ENCODE measurements around the gene ZNF747. TPM values are rescaled to one million over a fixed set of nuclear protein-coding genes. Genes with fewer than 3 reads are reported as not detected.
"Not testable (repeated sequence)": the region's sequence is repeated elsewhere in the genome, so short reads cannot be mapped to it uniquely, and the experiment has no call there.

The ZNF747 gene
- total RNA-seq, 2 experiments from 2014 or later, result 10.6 to 10.7 TPM

GRCh38 chr16:30528799-30529457, 5.7 kb downstream of the ZNF747 start:
- Mint-ChIP-seq H3K27ac (peak overlapping the region; percentile 57), H3K36me3 (ENCODE audit: low read depth) (peaks cover 21% of the 10 kb centered on the region), H3K27me3 (no peaks in the 10 kb centered on the region), H3K9me3 (no peaks in the 10 kb centered on the region), H3K4me1 (peaks cover 46% of the 10 kb centered on the region), H3K4me3 (no peak overlapping the region)
- ChIA-PET POLR2A (interaction anchor here (1.0 to 3.9 kb wide), 6 partner anchors 19 to 99 kb away, joined by 3 to 20 read pairs (median 10); partner anchors contain the start of genes DCTPP1, ZNF688, ZNF764 and ZNF785), CTCF (interaction anchor here (0.9 to 4.2 kb wide), 5 partner anchors 29 to 99 kb away, joined by 3 to 18 read pairs (median 4); partner anchors contain the start of genes DCTPP1, ZNF688 and ZNF764)
- no peak for DNase-seq

- H3K27ac Mint-ChIP-seq, result peak overlapping the region; percentile 67
- peak overlapping the region; percentile 78 for H3K4me3 Mint-ChIP-seq
- ChIA-PET CTCF (interaction anchor here (0.8 to 4.2 kb wide), 6 partner anchors 8 to 102 kb away, joined by 3 to 18 read pairs (median 4); partner anchors contain the start of genes DCTPP1, ZNF688, ZNF747 and ZNF764), POLR2A (interaction anchor here (0.6 to 3.9 kb wide), 17 partner anchors 8 to 131 kb away, joined by 3 to 20 read pairs (median 4); partner anchors contain the start of genes DCTPP1, FBRS, ITGAL and ZNF688)
- no peaks in the 10 kb centered on the region for H3K9me3 Mint-ChIP-seq
- H3K4me1 Mint-ChIP-seq, result peaks cover 40% of the 10 kb centered on the region
- no peak for DNase-seq
- no peaks in the 10 kb centered on the region for H3K27me3 Mint-ChIP-seq
- H3K36me3 Mint-ChIP-seq (ENCODE audit: low read depth), result peaks cover 17% of the 10 kb centered on the region
Observed at GRCh38 chr16:30527635-30528178, 7.0 kb downstream of the ZNF747 start.

GRCh38 chr16:30526823-30527634, 7.6 kb downstream of the ZNF747 start:
- ChIA-PET CTCF (interaction anchor here (0.8 to 4.2 kb wide), 4 partner anchors 9 to 102 kb away, joined by 4 to 18 read pairs (median 6); partner anchors contain the start of genes ZNF747 and ZNF764), POLR2A (interaction anchor here (0.6 to 3.9 kb wide), 15 partner anchors 9 to 132 kb away, joined by 3 to 15 read pairs (median 4); partner anchors contain the start of genes DCTPP1, FBRS, ITGAL and ZNF688)
- peak overlapping the region; percentile 78 for H3K4me3 Mint-ChIP-seq
- H3K27ac Mint-ChIP-seq, result peak overlapping the region; percentile 67
- H3K27me3 Mint-ChIP-seq, result no peaks in the 10 kb centered on the region
- peaks cover 40% of the 10 kb centered on the region for H3K4me1 Mint-ChIP-seq
- H3K9me3 Mint-ChIP-seq, result no peaks in the 10 kb centered on the region
- peaks cover 19% of the 10 kb centered on the region for H3K36me3 Mint-ChIP-seq (ENCODE audit: low read depth)
- DNase-seq, result peak; percentile 97

GRCh38 chr16:30526137-30526822, 8.4 kb downstream of the ZNF747 start, which contains the start of gene ZNF768:
Gene ZNF768, minus strand, starts transcription at chr16:30526566. Its CDS starts 153 bp downstream, at chr16:30526413.
- peak within 1 kb of the TSS; percentile 67 for H3K27ac Mint-ChIP-seq
- no peaks in the 10 kb centered on the region for H3K9me3 Mint-ChIP-seq
- ChIA-PET CTCF (interaction anchor here (0.9 to 1.2 kb wide), 4 partner anchors 9 to 103 kb away, joined by 3 to 8 read pairs (median 5); partner anchors contain the start of genes DCTPP1 and ZNF747), POLR2A (interaction anchor here (0.8 to 3.9 kb wide), 12 partner anchors 8 to 109 kb away, joined by 3 to 15 read pairs (median 4); partner anchors contain the start of genes ZNF688, ZNF689, ZNF747 and ZNF764)
- no peak for DNase-seq
- no peaks in the 10 kb centered on the region for H3K27me3 Mint-ChIP-seq
- H3K4me1 Mint-ChIP-seq, result peaks cover 39% of the 10 kb centered on the region
- peak within 1 kb of the TSS; percentile 78 for H3K4me3 Mint-ChIP-seq
- peaks cover 19% of the 10 kb centered on the region for H3K36me3 Mint-ChIP-seq (ENCODE audit: low read depth)

- no peaks in the 10 kb centered on the region for H3K9me3 Mint-ChIP-seq
- peaks cover 15% of the 10 kb centered on the region for H3K36me3 Mint-ChIP-seq (ENCODE audit: low read depth)
- peaks cover 35% of the 10 kb centered on the region for H3K4me1 Mint-ChIP-seq
- peak overlapping the region; percentile 71 for H3K4me3 Mint-ChIP-seq
- no peaks in the 10 kb centered on the region for H3K27me3 Mint-ChIP-seq
- ChIA-PET POLR2A (interaction anchor here (1.0 to 2.0 kb wide), 7 partner anchors 9 to 108 kb away, joined by 3 to 12 read pairs (median 4); partner anchors contain the start of genes ZNF688, ZNF747 and ZNF764), CTCF (interaction anchor here (0.9 to 1.1 kb wide), 3 partner anchors 10 to 103 kb away, joined by 3 to 5 read pairs (median 5); partner anchors contain the start of gene DCTPP1)
- DNase-seq, result no peak
- H3K27ac Mint-ChIP-seq, result peak overlapping the region; percentile 55
Observed at GRCh38 chr16:30525844-30526136, 8.9 kb downstream of the ZNF747 start.

- H3K27ac Mint-ChIP-seq, result no peak overlapping the region
- H3K27me3 Mint-ChIP-seq, result no peaks in the 10 kb centered on the region
- no peaks in the 10 kb centered on the region for H3K9me3 Mint-ChIP-seq
- H3K36me3 Mint-ChIP-seq (ENCODE audit: low read depth), result peaks cover 22% of the 10 kb centered on the region
- POLR2A ChIA-PET, result interaction anchor here (0.7 to 2.4 kb wide), 17 partner anchors 8 to 107 kb away, joined by 3 to 12 read pairs (median 3); partner anchors contain the start of genes DCTPP1, ZNF688, ZNF747 and ZNF764
- CTCF ChIA-PET, result interaction anchor here (0.9 to 1.2 kb wide), 5 partner anchors 11 to 104 kb away, joined by 3 to 5 read pairs (median 3); partner anchors contain the start of gene DCTPP1
- H3K4me1 Mint-ChIP-seq, result peaks cover 26% of the 10 kb centered on the region
- H3K4me3 Mint-ChIP-seq, result peak overlapping the region; percentile 43
- DNase-seq, result no peak
Observed at GRCh38 chr16:30524575-30525568, 9.8 kb downstream of the ZNF747 start.

- POLR2A ChIA-PET, result interaction anchor here (0.7 to 2.4 kb wide), 10 partner anchors 10 to 94 kb away, joined by 3 to 15 read pairs (median 4); partner anchors contain the start of genes DCTPP1 and ZNF747
- Mint-ChIP-seq H3K36me3 (ENCODE audit: low read depth) (peaks cover 31% of the 10 kb centered on the region), H3K9me3 (no peaks in the 10 kb centered on the region), H3K27ac (no peak overlapping the region), H3K4me1 (peaks cover 25% of the 10 kb centered on the region), H3K27me3 (no peaks in the 10 kb centered on the region), H3K4me3 (peak overlapping the region; percentile 7)
- CTCF ChIA-PET, result interaction anchor here (1.0 to 1.2 kb wide), 2 partner anchors 75 to 77 kb away, joined by 3 read pairs; no protein-coding TSS in a partner anchor
- no peak for DNase-seq
Observed at GRCh38 chr16:30523768-30524574, 10.7 kb downstream of the ZNF747 start.

GRCh38 chr16:30522702-30523463, 11.8 kb downstream of the ZNF747 start:
- ChIA-PET POLR2A (interaction anchor here (0.7 to 2.4 kb wide), 13 partner anchors 9 to 151 kb away, joined by 3 to 15 read pairs (median 4); partner anchors contain the start of genes ZNF747 and ZNF764), CTCF (interaction anchor here (1.6 kb wide), 1 partner anchor 93 kb away, joined by 3 read pairs; no protein-coding TSS in a partner anchor)
- not testable (repeated sequence) for H3K9me3 Mint-ChIP-seq, H3K4me3 Mint-ChIP-seq, DNase-seq, H3K27me3 Mint-ChIP-seq
- peak overlapping the region; percentile 62 for H3K27ac Mint-ChIP-seq
- H3K4me1 Mint-ChIP-seq, result peaks cover 23% of the 10 kb centered on the region
- H3K36me3 Mint-ChIP-seq (ENCODE audit: low read depth), result peaks cover 41% of the 10 kb centered on the region

- peak overlapping the region; percentile 59 for H3K27ac Mint-ChIP-seq
- H3K27me3 Mint-ChIP-seq, result no peaks in the 10 kb centered on the region
- POLR2A ChIA-PET, result interaction anchor here (0.7 to 1.9 kb wide), 12 partner anchors 8 to 151 kb away, joined by 3 to 15 read pairs (median 4); partner anchors contain the start of genes ZNF747 and ZNF764
- CTCF ChIA-PET, result interaction anchor here (1.6 kb wide), 1 partner anchor 94 kb away, joined by 3 read pairs; no protein-coding TSS in a partner anchor
- peaks cover 20% of the 10 kb centered on the region for H3K4me1 Mint-ChIP-seq
- DNase-seq, result no peak
- no peaks in the 10 kb centered on the region for H3K9me3 Mint-ChIP-seq
- H3K4me3 Mint-ChIP-seq, result peak overlapping the region; percentile 2
- H3K36me3 Mint-ChIP-seq (ENCODE audit: low read depth), result peaks cover 49% of the 10 kb centered on the region
Observed at GRCh38 chr16:30521873-30522641, 12.6 kb downstream of the ZNF747 start.
